GM19372 (cell line): ENCODE measurements around the gene CSAG1.
"Not testable (repeated sequence)": the region's sequence is repeated elsewhere in the genome, so short reads cannot be mapped to it uniquely, and the experiment has no call there.

ENCODE experiments used
- ATAC-seq: cut with Tn5 transposase; IDR thresholded peaks from one replicate; pipeline ENCODE4 v1.9.1; 2021; ENCODE audit warnings: mild to moderate bottlenecking, low read depth, moderate library complexity; ENCODE audit not compliant: unreplicated experiment

CSAG1 gene

GRCh38 chrX:152733261-152733975, at the start of gene CSAG1, which contains the start of gene MAGEA12:
CSAG1 (minus strand) TSS chrX:152733721; CDS start chrX:152732460, 1,261 bp downstream.
MAGEA12 (plus strand) TSS chrX:152733757; CDS start chrX:152736162, 2,405 bp downstream.
- no peak for ATAC-seq

- not testable (repeated sequence) for ATAC-seq
Measured at GRCh38 chrX:152769549-152770289, 36.2 kb upstream of the CSAG1 start, which contains the start of gene MAGEA6. MAGEA6 (minus strand) TSS chrX:152769689; CDS start chrX:152767650, 2,039 bp downstream.

GRCh38 chrX:152766562-152766961, 33.0 kb upstream of the CSAG1 start:
- ATAC-seq = not testable (repeated sequence)

- not testable (repeated sequence) for ATAC-seq
Measured at GRCh38 chrX:152761582-152761981, 28.1 kb upstream of the CSAG1 start.

- ATAC-seq = not testable (repeated sequence)
Measured at GRCh38 chrX:152759544-152759943, 26.0 kb upstream of the CSAG1 start.

GRCh38 chrX:152758918-152759317, 25.4 kb upstream of the CSAG1 start, which contains the start of gene CSAG3:
CSAG3 (plus strand) TSS chrX:152759218.
- ATAC-seq = not testable (repeated sequence)

- not testable (repeated sequence) for ATAC-seq
Measured at GRCh38 chrX:152754871-152755270, 21.4 kb upstream of the CSAG1 start.

- not testable (repeated sequence) for ATAC-seq
Measured at GRCh38 chrX:152753686-152754650, 20.4 kb upstream of the CSAG1 start, which contains the start of gene MAGEA2. MAGEA2 (minus strand) TSS chrX:152753842; CDS start chrX:152751363, 2,479 bp downstream.

GRCh38 chrX:152738560-152738959, 5.0 kb upstream of the CSAG1 start:
- ATAC-seq = no peak

GRCh38 chrX:152736528-152736927, 3.0 kb upstream of the CSAG1 start:
- ATAC-seq = not testable (repeated sequence)

GRCh38 chrX:152735860-152736511, 2.5 kb upstream of the CSAG1 start:
- ATAC-seq = no peak

GRCh38 chrX:152735101-152735500, 1.6 kb upstream of the CSAG1 start:
- no peak for ATAC-seq

GRCh38 chrX:152734143-152734858, 780 bp upstream of the CSAG1 start:
- ATAC-seq = not testable (repeated sequence)

GRCh38 chrX:152725409-152725808, 8.1 kb downstream of the CSAG1 start:
- no peak for ATAC-seq

GRCh38 chrX:152713815-152714787, 19.4 kb downstream of the CSAG1 start, which contains the start of gene MAGEA2B:
MAGEA2B (plus strand) TSS chrX:152714628; CDS start chrX:152717107, 2,479 bp downstream.
- ATAC-seq = not testable (repeated sequence)

GRCh38 chrX:152713195-152713594, 20.3 kb downstream of the CSAG1 start:
- ATAC-seq = not testable (repeated sequence)

GRCh38 chrX:152709173-152709572, 24.3 kb downstream of the CSAG1 start, which contains the start of gene CSAG2:
CSAG2 (minus strand) TSS chrX:152709273; CDS start chrX:152709112, 161 bp downstream.
- not testable (repeated sequence) for ATAC-seq
